HG03108 (cell line): Measurements from ENCODE around the gene AKR1A1.
"Not testable (repeated sequence)": the region's sequence is repeated elsewhere in the genome, so short reads cannot be mapped to it uniquely, and the experiment has no call there.

Source experiments
- ATAC-seq: cut with Tn5 transposase; IDR thresholded peaks from one replicate; pipeline ENCODE4 v1.9.1; 2021; ENCODE audit warnings: moderate library complexity; ENCODE audit not compliant: unreplicated experiment

Gene AKR1A1

GRCh38 chr1:45569571-45569961 lies 18.9 kb downstream of the AKR1A1 start:
- ATAC-seq: no peak

DNA sequence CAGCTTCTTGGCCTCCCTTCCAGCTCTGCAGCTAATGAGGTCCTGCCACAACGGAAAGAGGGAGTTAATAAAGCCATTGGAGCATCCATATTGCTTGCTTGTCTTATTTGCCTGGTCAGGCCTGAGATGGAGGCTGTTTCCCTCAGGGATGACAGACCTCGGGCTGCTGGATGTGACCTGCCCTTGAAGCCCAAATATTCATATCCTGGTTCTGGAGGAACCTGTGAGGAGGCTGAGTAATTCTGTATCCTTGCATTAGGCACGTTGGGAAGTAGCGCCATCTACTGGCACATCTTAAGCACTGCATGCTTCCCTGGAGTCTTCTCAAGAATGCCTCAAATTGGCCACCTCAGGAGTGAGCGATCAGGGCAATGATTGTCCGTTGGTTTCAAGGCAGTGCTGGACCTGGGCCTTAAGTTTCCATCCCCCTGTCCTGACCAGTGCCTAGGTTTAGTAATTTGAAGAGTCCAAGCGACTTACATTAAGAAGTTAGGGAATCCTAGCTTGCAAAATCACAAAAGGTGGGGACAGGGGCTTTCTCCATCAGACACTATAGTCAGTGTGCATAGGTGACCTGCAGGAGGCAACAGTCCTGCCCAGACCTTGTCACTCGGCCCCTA lies 19.4 kb downstream of the AKR1A1 start:
- ATAC-seq: peak; percentile 63

DNA sequence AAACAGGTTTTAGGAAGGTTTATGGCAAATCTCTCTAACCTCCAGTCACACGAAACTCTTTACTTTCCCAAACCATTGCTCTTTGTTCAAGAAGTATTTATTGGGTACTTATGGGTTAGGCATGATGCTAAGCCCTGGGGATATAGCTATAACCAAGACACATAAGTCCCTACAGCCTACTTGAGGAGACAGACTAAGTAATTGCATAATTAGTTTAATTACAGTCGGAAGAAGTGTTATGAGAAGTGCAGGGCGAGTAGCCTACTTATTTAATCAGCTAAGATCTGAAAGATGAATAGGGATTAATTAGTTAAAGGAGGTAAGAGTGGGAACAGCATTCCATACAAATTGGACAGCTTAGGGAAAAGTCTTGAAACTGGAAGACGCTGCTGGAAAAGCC lies 20.0 kb downstream of the AKR1A1 start:
- ATAC-seq: no peak

DNA sequence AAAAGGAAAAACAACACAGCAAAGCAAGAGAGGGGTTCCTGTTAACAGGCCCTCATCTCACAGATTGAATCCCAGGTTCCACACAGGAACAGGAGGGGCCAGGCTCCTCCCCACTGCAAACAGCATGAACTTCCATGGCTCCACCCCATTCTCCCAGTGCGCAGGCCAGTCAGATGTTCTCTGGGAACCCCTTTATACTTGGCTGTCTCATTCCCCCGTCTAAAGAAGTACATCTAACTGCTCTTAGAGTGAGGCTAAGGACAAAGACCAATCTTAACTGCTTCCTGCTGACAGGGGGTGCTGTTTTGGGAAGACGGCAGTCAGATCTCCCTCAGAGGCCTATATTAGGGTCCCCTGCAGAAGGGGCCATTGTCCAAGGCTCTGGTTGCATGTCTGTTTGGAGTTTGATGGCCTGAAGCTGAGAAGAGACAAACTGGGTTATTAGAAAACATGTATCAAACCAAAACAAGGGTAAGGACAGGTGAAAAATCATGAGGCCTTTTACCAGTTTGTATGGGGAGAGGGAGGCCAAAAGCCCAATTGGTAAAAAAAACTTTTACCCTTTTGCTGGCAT lies 22.7 kb downstream of the AKR1A1 start:
- ATAC-seq: no peak

DNA sequence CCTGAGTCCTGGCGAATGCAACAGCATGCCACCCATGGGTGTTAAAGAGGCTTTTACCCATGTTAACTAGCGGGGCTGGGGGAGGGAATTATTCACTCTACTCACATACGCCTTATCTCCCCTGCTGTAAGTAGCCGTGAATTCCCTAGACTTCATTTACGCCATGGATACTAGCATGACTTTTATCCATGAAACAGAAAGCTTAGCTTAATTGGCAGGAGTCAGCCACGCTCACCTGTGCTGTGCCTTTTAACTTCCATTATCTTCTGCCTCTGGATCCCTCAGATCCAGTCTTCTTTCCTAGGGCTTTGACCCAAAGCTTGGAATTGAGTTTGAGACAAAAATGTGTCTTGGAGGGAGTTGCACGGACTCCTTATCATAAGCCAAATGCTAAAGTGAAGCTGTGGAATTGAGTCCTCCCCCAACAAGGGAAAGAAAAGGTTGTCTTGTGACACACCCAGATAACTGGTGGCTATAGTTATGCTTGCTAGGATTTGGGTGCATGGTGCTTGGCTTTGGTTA lies 23.5 kb downstream of the AKR1A1 start:
- no peak for ATAC-seq

- peak; percentile 75 for ATAC-seq
Measured at GRCh38 chr1:45583264-45583665, 32.6 kb downstream of the AKR1A1 start.

GRCh38 chr1:45583666-45584350 lies 33.2 kb downstream of the AKR1A1 start, which contains the start of gene NASP:
NASP (plus strand) TSS chr1:45584041; CDS start chr1:45584147, 106 bp downstream.
- peak; percentile 36 for ATAC-seq

- peak; percentile 24 for ATAC-seq
Measured at GRCh38 chr1:45584351-45585109, 33.9 kb downstream of the AKR1A1 start.

- ATAC-seq: no peak
Measured at GRCh38 chr1:45585110-45585426, 34.4 kb downstream of the AKR1A1 start.

DNA sequence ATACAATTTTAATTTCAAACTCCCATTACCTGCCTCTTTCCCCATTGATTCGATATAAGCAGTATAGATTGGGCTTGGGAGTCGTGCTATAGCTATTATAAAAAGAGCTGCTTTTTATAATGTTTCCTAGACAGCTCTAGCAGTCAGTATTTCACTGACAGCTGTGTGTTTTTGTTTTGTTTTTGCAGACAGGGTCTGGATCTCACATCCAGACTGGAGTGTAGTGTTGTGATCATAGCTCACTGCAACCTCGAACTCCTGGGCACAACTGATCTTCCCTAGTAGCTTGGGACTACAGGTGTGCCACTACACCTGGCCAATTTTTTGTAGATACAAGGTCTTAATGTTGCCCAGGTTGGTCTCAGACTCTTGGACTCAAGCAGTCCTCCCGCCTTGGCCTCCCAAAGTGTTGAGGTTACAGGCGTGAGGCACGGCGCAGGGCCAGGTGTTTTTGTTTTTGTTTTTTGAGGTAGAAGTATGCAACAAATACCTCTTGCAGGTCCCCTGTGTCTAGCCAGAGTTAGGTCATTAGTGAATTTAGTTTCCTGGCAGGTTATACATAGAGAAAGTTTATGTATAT lies 35.0 kb downstream of the AKR1A1 start:
- ATAC-seq: no peak

- no peak for ATAC-seq
Measured at GRCh38 chr1:45586769-45587168, 36.1 kb downstream of the AKR1A1 start.

DNA sequence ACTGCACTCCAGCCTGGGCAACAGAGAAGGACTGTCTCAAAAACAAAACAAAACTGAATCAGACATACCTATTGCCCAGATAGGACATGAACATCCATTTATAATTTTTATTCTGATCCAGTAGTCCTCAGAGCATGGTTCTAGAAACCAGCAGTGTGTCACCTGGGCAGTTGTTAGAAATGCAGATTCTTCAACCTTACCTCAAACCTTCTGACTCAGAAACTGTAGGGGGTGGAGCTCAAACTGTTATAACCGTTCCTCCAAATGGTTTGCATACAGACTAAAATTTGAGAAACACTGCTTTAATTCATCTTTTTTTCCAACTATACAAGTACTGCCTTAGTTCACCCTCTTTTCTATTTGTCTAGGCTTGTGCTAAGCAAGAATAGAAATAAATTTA lies 39.2 kb downstream of the AKR1A1 start:
- ATAC-seq: no peak

GRCh38 chr1:45594412-45594811 lies 43.8 kb downstream of the AKR1A1 start:
- no peak for ATAC-seq

DNA sequence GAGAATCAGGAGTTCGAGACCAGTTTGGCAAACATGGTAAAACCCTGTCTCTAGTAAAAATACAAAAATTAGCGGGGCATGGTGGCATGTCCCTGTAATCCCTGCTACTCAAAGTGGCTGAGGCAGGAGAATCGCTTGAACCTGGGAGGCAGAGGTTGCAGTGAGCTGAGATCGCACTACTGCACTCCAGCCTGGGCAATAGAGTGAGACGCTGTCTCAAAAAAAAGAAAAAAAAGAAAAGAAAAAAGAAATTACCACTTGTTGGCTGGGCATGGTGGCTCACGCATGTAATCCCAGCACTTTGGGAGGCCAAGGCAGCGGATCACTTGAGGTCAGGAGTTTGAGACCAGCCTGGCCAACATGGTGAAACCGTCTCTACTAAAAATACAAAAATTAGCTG lies 46.1 kb downstream of the AKR1A1 start:
- ATAC-seq: not testable (repeated sequence)

- ATAC-seq: no peak
Measured at GRCh38 chr1:45604239-45604638, 53.6 kb downstream of the AKR1A1 start.

- ATAC-seq: no peak
Measured at GRCh38 chr1:45607404-45608074, 56.9 kb downstream of the AKR1A1 start.

DNA sequence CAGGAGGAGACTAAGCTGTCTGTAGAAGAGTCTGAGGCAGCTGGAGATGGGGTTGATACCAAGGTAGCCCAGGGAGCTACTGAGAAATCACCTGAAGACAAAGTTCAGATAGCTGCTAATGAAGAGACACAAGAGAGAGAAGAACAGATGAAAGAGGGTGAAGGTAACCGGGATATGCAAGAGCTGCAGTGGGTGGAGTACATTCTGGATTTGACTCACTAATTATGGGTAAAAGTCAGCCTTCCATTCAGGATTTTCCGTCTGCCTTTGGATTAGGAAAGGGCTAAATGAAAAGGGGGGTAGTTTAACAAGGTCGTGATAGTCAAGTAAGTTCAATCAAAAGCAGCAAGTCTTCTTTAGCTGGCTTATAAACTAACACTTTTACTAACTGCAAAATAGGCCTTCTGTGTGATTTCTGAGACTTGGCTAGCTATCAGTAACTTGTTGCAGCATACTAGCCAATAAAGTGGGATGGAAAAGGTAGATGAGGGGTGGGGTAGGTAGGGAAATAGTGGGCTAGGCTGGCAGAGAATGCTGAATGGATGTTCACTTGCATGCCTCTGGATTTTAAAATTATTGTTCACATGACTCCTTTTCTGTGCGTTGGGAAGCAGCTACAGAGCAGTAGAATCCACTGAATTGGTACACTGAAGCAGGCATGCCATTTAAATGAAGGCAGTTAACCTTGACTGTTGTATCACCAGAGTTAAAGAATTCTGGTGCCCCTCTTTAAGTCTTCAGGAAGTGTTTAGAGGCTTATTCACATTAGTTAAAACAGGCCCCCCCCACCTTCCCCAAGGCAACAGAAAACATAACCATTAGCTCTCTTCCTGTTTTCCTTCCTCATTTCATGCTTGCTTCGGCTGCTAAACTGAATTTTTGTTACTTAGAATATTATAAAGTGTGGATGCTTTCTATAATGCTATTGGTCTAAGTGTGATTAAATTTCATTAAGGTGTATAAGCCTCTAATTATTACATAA lies 57.8 kb downstream of the AKR1A1 start:
- no peak for ATAC-seq

DNA sequence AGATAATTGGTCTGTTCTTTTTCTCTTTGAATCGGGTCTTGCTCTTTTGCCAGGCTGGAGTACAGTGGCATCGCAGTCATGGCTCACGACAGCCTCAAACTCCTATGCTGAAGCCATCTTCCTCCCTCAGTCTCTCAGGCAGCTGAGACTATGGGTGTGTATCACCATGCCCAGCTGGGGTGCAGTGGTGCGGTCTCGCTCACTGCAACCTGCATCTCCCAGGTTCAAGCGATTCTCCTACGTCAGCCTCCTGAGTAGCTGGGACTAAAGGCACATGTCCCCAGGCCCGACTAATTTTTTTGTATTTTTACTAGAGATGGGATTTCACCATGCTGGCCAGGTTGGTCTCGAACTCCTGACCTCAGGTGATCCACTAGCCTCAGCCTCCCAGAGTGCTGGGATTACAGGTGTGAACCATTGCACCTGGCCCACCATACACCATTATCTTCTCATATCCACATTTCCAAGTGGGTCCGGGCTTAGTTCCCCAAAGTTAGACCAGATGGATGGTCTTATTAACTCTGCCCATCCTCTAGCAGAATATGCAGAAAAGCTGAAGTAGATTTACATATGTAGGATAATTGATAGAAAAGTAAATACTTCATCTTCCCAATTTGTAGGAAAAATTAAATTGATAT lies 60.1 kb downstream of the AKR1A1 start:
- ATAC-seq: no peak
